GM12878 (cell line): Measurements from ENCODE around the gene FBXO42. TPM values are rescaled to one million over a fixed set of nuclear protein-coding genes. Genes with fewer than 3 reads are reported as not detected.

Experiments
- NFYA ChIP-seq: IDR thresholded peaks from 2 replicates; pipeline ENCODE4 v1.6.1; 2011; ENCODE audit warnings: low read depth, mild to moderate bottlenecking, low read length, improper control_type of control experiment, borderline replicate concordance
- ZBTB11 ChIP-seq: fragments of 450-650 bp; formaldehyde crosslinking; IDR thresholded peaks from 2 replicates; pipeline ENCODE4 v1.5.0; 2022; ENCODE audit warnings: mild to moderate bottlenecking, missing genetic modification characterization
- polyA plus RNA-seq, 11 experiments: library from polyadenylated mRNA; depleted of rRNA in 4 of 11; unstranded in 6 of 11; stranded (reverse) in 5 of 11; fragments of >200 nt; fragmentation: Nextera tagmentation in 4 of 11; fragmentation: Illumina TruSeq in 1 of 11; extraction: Ambion mirVana in 4 of 11; extraction: Trizol in 1 of 11; gene quantifications; 1 replicate in 1 of 11; 2 replicates in 10 of 11; pipeline versions ENCODE4 v1.2.1 to v1.2.3, GENCODE V29; 2011 to 2016; ENCODE audit warnings: inconsistent platforms in 2 of 11, missing spikeins in 2 of 11, low read depth in 1 of 11
- total RNA-seq, 4 experiments: library from RNA; depleted of rRNA in 3 of 4; stranded (reverse); fragments of >200 nt in 3 of 4; fragmentation: Illumina TruSeq in 1 of 4; extraction: Trizol in 1 of 4; gene quantifications; 2 replicates each; pipeline versions ENCODE4 v1.2.1 to v1.2.3, GENCODE V29; 2013 to 2021
- TF ChIP-seq, protein P1 (sequence below): fragments of 450-650 bp; IDR thresholded peaks from 2 replicates; pipeline ENCODE4 v1.6.1; 2017; ENCODE audit warnings: mild to moderate bottlenecking, moderate library complexity

FBXO42 gene
- total and polyA plus RNA-seq, 10 of the 15 experiments (the other 5 are each of a cell fraction or from before 2014, with no cell fraction given), result 6.1 to 23.8 (median 15.2) TPM

GRCh38 chr1:16254263-16254928, 97.9 kb downstream of the FBXO42 start (continued):
- TF ChIP-seq, protein P1, sequence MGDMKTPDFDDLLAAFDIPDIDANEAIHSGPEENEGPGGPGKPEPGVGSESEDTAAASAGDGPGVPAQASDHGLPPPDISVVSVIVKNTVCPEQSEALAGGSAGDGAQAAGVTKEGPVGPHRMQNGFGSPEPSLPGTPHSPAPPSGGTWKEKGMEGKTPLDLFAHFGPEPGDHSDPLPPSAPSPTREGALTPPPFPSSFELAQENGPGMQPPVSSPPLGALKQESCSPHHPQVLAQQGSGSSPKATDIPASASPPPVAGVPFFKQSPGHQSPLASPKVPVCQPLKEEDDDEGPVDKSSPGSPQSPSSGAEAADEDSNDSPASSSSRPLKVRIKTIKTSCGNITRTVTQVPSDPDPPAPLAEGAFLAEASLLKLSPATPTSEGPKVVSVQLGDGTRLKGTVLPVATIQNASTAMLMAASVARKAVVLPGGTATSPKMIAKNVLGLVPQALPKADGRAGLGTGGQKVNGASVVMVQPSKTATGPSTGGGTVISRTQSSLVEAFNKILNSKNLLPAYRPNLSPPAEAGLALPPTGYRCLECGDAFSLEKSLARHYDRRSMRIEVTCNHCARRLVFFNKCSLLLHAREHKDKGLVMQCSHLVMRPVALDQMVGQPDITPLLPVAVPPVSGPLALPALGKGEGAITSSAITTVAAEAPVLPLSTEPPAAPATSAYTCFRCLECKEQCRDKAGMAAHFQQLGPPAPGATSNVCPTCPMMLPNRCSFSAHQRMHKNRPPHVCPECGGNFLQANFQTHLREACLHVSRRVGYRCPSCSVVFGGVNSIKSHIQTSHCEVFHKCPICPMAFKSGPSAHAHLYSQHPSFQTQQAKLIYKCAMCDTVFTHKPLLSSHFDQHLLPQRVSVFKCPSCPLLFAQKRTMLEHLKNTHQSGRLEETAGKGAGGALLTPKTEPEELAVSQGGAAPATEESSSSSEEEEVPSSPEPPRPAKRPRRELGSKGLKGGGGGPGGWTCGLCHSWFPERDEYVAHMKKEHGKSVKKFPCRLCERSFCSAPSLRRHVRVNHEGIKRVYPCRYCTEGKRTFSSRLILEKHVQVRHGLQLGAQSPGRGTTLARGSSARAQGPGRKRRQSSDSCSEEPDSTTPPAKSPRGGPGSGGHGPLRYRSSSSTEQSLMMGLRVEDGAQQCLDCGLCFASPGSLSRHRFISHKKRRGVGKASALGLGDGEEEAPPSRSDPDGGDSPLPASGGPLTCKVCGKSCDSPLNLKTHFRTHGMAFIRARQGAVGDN, result no peak
- no peak for TF ChIP-seq NFYA
- TF ChIP-seq ZBTB11 (CRISPR knock-in tag), result no peak
